CD8-positive, alpha-beta memory T cell (primary cell): ENCODE data around the gene ELF3. TPM values are rescaled to one million over a fixed set of nuclear protein-coding genes. Genes with fewer than 3 reads are reported as not detected.
"Not testable (repeated sequence)": the region's sequence is repeated elsewhere in the genome, so short reads cannot be mapped to it uniquely, and the experiment has no call there.

Experiments
- CTCF ChIA-PET: fragments of 350-600 bp; sonication (Branson Sonifier 250); formaldehyde crosslinking; loops from one replicate; lab custom pipeline; 2021; ENCODE audit warnings: antibody characterized with exemption; lab: Charles Lee
- POLR2A ChIA-PET: fragments of 350-600 bp; sonication (Branson Sonifier 250); formaldehyde crosslinking; loops from one replicate; lab custom pipeline; 2021; ENCODE audit warnings: antibody characterized with exemption; lab: Charles Lee
- DNase-seq, 5 donors: peaks; one replicate each; pipeline versions ENCODE4 v3.0.0 to v3.0.0-alpha.2; 2020 to 2022; ENCODE audit warnings: mixed read lengths in 1 of 5
- H3K27ac ChIP-seq: one replicate; pipeline ENCODE4 v1.7.0; 2013; ENCODE audit warnings: low read depth, mild to moderate bottlenecking, low read length, moderate library complexity
- H3K27me3 ChIP-seq: 2 replicates; pipeline ENCODE4 v1.7.0; 2013; ENCODE audit warnings: low read length, mild to moderate bottlenecking; ENCODE audit not compliant: insufficient read depth, poor library complexity, severe bottlenecking
- H3K36me3 ChIP-seq: 2 replicates; pipeline ENCODE4 v1.7.0; 2013; ENCODE audit warnings: mild to moderate bottlenecking, low read length, moderate library complexity; ENCODE audit not compliant: insufficient read depth
- H3K4me1 ChIP-seq: 2 replicates; pipeline ENCODE4 v1.7.0; 2013; ENCODE audit warnings: mild to moderate bottlenecking, low read length, moderate library complexity; ENCODE audit not compliant: insufficient read depth
- H3K4me3 ChIP-seq: 2 replicates; pipeline ENCODE4 v1.7.0; 2013; ENCODE audit warnings: mild to moderate bottlenecking, low read length
- H3K9me3 ChIP-seq: 2 replicates; pipeline ENCODE4 v1.7.0; 2013; ENCODE audit warnings: mild to moderate bottlenecking, low read length
- H3K27ac Mint-ChIP-seq, 8 donors: one replicate each; pipeline ENCODE4 v1.8.0; 2020 to 2021; ENCODE audit warnings: mixed read lengths in 8 of 8, mild to moderate bottlenecking in 6 of 8, inconsistent platforms in 3 of 8, moderate library complexity in 3 of 8
- H3K27me3 Mint-ChIP-seq, 2 donors: one replicate each; pipeline ENCODE4 v1.8.0; 2020 to 2021; ENCODE audit warnings: mixed read lengths in 2 of 2, mild to moderate bottlenecking in 1 of 2, moderate library complexity in 1 of 2
- H3K36me3 Mint-ChIP-seq, 3 donors: one replicate each; pipeline ENCODE4 v1.8.0; 2020 to 2021; ENCODE audit warnings: mixed read lengths in 3 of 3, inconsistent platforms in 1 of 3, mild to moderate bottlenecking in 1 of 3
- H3K4me1 Mint-ChIP-seq, 3 donors: one replicate each; pipeline ENCODE4 v1.8.0; 2020 to 2021; ENCODE audit warnings: mixed read lengths in 3 of 3, inconsistent platforms in 1 of 3, mild to moderate bottlenecking in 1 of 3
- H3K4me3 Mint-ChIP-seq, 7 donors: one replicate each; pipeline ENCODE4 v1.8.0; 2020 to 2021; ENCODE audit warnings: mixed read lengths in 7 of 7, mild to moderate bottlenecking in 6 of 7, moderate library complexity in 4 of 7, inconsistent platforms in 2 of 7
- H3K9me3 Mint-ChIP-seq, 5 donors: one replicate each; pipeline ENCODE4 v1.8.0; 2020 to 2022; ENCODE audit warnings: mixed read lengths in 5 of 5, mild to moderate bottlenecking in 3 of 5, moderate library complexity in 2 of 5, inconsistent platforms in 1 of 5
- polyA plus RNA-seq: library from polyadenylated mRNA; unstranded; fragments of 300-500 nt; fragmentation: Illumina TruSeq; gene quantifications from one replicate; pipeline ENCODE4 v1.2.3, GENCODE V29; 2021
- total RNA-seq, 2 experiments: library from RNA; stranded (reverse); gene quantifications; one replicate each; pipeline ENCODE4 v1.2.3, GENCODE V29; 2021

Gene ELF3
- total and polyA plus RNA-seq, 3 experiments from 2014 or later: 0.11 to 0.26 TPM; not detected in 1

DNA sequence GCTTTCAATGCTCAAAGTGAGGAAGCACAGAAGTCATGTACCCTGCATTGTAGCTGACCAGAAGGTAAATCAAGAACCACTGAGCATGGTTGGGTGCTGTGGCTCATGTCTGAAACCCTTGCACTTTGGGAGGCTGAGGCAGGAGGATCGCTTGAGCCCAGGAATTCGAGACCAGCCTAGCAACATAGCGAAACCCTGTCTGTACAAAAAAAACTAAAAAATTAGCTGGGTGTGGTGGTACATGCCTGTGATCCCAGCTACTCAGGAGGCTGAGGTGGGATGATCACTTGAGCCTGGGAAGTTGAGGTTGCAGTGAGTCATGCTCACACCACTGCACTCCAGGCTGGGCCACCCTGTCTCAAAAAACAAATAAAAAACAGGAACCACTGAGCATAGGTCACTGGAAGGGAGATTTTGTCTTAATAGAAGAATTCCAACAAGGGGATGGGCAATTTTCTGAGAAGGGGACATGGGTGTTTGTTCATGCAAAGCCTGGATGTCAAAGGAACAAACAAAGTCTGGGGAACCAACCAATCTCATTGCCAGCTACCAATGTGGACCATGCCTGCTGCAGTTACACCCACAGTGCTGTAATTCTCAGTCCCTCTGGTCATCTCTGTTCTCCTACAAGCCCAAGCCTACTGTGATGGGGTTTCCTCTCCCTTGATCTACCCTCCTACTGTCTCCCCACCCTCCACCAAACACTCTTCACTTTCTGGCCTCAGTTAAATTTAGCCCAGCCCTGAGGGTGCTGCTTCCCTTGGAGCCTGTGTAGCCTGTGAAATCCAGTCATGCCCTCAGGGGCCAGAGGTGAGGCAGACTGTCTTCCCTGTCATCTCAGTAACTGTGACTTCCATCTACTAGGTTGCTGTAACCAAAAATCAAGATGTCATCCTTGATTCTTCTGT, 47.9 kb downstream of the ELF3 start:
- peak overlapping the region in 1 of 8 donors; percentile 23 for H3K27ac Mint-ChIP-seq
- CTCF ChIA-PET: no interaction called here

DNA sequence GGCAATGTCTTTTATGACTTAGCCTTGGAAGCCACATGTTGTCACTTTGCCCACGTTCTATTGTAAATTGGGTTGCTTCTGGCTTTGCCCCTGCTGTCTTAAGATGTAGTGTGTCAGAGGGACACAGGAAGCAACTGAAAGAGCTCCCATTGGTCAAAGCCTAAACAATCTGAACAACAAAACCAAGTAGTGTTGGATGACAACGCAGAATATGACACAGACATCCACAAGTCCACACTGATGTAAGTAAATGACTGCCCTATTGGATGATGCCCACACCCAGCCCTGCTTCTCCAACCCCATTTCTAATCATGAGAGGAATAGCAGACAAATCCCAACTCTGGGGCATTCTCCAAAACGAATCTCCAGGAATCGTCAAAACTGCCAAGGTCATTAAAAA, 50.7 kb downstream of the ELF3 start:
- Mint-ChIP-seq H3K36me3 (no peaks in the 10 kb centered on the region), H3K27me3 (peaks cover 9 to 23% of the 10 kb centered on the region in 2 donors), H3K4me3 (no peak overlapping the region), H3K9me3 (no peaks in the 10 kb centered on the region), H3K4me1 (no peaks in the 10 kb centered on the region), H3K27ac (no peak overlapping the region)
- ChIA-PET POLR2A (no interaction called here), CTCF (no interaction called here)
- Histone ChIP-seq H3K9me3 (no peaks in the 10 kb centered on the region), H3K27ac (no peak overlapping the region), H3K4me3 (no peak overlapping the region), H3K36me3 (no peaks in the 10 kb centered on the region), H3K27me3 (no peaks in the 10 kb centered on the region), H3K4me1 (no peaks in the 10 kb centered on the region)
- no peak for DNase-seq

More for the DNA sequence above, 47.9 kb downstream of the ELF3 start:
- Mint-ChIP-seq H3K9me3 (no peaks in the 10 kb centered on the region), H3K36me3 (no peaks in the 10 kb centered on the region), H3K4me1 (no peaks in the 10 kb centered on the region), H3K27me3 (peaks cover 9 to 29% of the 10 kb centered on the region in 2 donors), H3K4me3 (no peak overlapping the region)
- H3K4me3 ChIP-seq: no peak overlapping the region
- no peaks in the 10 kb centered on the region for H3K36me3 ChIP-seq
- no peaks in the 10 kb centered on the region for H3K4me1 ChIP-seq
- H3K27ac ChIP-seq: peak overlapping the region; percentile 17
- no peaks in the 10 kb centered on the region for H3K27me3 ChIP-seq
- no peaks in the 10 kb centered on the region for H3K9me3 ChIP-seq
- no peak for DNase-seq
- POLR2A ChIA-PET: no interaction called here

DNA sequence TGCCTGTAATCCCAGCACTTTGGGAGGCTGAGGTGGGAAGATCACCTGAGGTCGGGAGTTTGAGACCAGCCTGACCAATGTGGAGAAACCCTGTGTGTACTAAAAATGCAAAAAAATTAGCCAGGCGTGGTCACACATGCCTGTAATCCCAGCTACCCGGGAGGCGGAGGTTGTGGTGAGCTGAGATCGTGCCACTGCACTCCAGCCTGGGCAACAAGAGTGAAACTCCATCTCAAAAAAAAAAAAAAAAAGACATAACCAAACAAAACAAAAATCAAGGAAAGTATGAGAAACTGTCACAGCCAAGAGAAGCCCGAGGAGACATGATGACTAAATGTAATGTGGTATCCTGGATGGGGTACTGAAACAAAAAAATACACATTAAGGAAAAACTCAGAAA, 51.4 kb downstream of the ELF3 start:
- POLR2A ChIA-PET, H3K4me1 Mint-ChIP-seq, DNase-seq, H3K4me3 Mint-ChIP-seq, H3K4me1 ChIP-seq, H3K27me3 ChIP-seq, CTCF ChIA-PET, H3K27ac Mint-ChIP-seq, H3K36me3 ChIP-seq, H3K4me3 ChIP-seq, H3K9me3 ChIP-seq, H3K9me3 Mint-ChIP-seq, H3K27ac ChIP-seq, H3K36me3 Mint-ChIP-seq: not testable (repeated sequence)
- H3K27me3 Mint-ChIP-seq: peaks cover 11 to 22% of the 10 kb centered on the region in 2 donors

DNA sequence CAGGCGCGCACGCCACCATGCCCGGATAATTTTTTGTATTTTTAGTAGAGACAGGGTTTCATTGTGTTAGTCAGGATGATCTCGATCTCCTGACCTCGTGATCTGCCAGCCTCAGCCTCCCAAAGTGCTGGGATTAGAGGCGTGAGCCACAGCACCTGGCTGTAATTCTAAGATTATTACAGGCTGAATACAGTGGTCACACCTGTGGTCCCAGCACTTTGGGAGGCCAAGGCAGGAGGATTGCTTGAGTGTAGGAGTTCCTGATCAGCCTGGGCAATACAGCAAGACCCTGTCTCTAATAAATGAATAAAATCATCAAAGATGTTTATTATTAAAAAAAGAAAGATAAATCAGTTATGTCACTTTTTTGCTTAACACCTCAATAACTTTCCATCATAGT, 52.2 kb downstream of the ELF3 start:
- H3K4me1 Mint-ChIP-seq, H3K4me3 Mint-ChIP-seq, H3K4me3 ChIP-seq, H3K9me3 Mint-ChIP-seq, H3K36me3 Mint-ChIP-seq, CTCF ChIA-PET, H3K27ac Mint-ChIP-seq, H3K27ac ChIP-seq, H3K9me3 ChIP-seq, H3K36me3 ChIP-seq, H3K4me1 ChIP-seq, DNase-seq, H3K27me3 ChIP-seq: not testable (repeated sequence)
- peaks cover 5 to 22% of the 10 kb centered on the region in 2 donors for H3K27me3 Mint-ChIP-seq
- POLR2A ChIA-PET: interaction anchor here (0.6 kb wide), 1 partner anchor 13 kb away, joined by 3 read pairs; no protein-coding TSS in a partner anchor

DNA sequence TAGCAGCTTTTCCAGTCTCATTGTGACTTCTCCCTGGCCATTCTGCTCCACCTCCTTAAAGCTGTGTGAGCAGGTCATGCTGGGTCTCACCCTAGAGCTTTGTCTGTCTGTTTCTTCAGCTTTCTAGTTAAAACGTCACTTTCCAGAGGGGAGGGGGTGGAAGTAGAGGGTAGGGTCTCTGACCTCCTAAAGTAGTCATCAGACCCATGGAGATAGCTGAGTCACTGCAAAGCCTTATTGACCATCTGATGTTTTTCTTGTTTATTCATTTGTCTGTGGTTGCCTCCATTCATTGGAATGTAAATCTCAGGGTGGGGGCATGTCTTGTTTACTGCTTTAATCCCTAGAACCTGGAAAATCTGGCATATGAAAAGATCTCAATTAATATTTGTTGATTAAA, 52.7 kb downstream of the ELF3 start:
- no peak overlapping the region for H3K4me3 Mint-ChIP-seq

DNA sequence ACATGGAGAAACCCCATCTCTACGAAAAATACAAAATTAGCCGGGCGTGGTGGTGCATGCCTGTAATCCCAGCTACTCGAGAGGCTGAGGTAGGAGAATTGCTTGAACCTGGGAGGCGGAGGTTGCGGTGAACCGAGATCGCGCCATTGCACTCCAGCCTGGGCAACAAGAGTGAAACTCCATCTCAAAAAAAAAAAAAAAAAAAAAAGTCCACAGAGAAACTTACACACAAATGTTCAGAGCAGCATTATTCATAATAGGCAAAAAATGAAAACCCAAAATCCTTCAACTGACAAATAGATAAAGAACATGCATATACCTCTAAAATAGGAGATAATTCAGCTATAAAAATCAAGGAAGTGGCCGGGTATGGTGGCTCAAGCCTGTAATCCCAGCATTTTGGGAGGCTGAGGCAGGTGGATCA, 54.5 kb downstream of the ELF3 start:
- H3K27ac Mint-ChIP-seq, H3K4me1 ChIP-seq, H3K4me3 ChIP-seq, H3K27me3 ChIP-seq, POLR2A ChIA-PET, H3K4me1 Mint-ChIP-seq, DNase-seq, H3K36me3 Mint-ChIP-seq, H3K9me3 Mint-ChIP-seq, CTCF ChIA-PET, H3K9me3 ChIP-seq, H3K4me3 Mint-ChIP-seq, H3K36me3 ChIP-seq: not testable (repeated sequence)
- peaks cover 6 to 17% of the 10 kb centered on the region in 2 donors for H3K27me3 Mint-ChIP-seq
- H3K27ac ChIP-seq: peak overlapping the region; percentile 48

More for the DNA sequence above, 52.7 kb downstream of the ELF3 start:
- Mint-ChIP-seq H3K27ac (no peak overlapping the region), H3K4me1 (no peaks in the 10 kb centered on the region), H3K27me3 (peaks cover 5 to 22% of the 10 kb centered on the region in 2 donors), H3K36me3 (no peaks in the 10 kb centered on the region), H3K9me3 (peaks cover 0 to 2% (median 0%) of the 10 kb centered on the region in 5 donors)
- ChIA-PET POLR2A (interaction anchor here (0.6 kb wide), 1 partner anchor 12 kb away, joined by 3 read pairs; no protein-coding TSS in a partner anchor), CTCF (no interaction called here)
- no peak overlapping the region for H3K4me3 ChIP-seq
- H3K27ac ChIP-seq: no peak overlapping the region
- H3K4me1 ChIP-seq: no peaks in the 10 kb centered on the region
- H3K27me3 ChIP-seq: no peaks in the 10 kb centered on the region
- no peak for DNase-seq
- H3K9me3 ChIP-seq: no peaks in the 10 kb centered on the region
- H3K36me3 ChIP-seq: no peaks in the 10 kb centered on the region

Other genes with a start within 250 kb of the ELF3 start
- 10 to 100 TPM; 65.2 to 71.2 TPM for gene IPO9, start 181.4 kb upstream of the ELF3 start, total RNA-seq
- 27.8 TPM for gene IPO9, start 181.4 kb upstream of the ELF3 start, polyA plus RNA-seq
- gene SHISA4, start 121.7 kb upstream of the ELF3 start, total RNA-seq: under 1 TPM; 0.24 to 0.88 TPM
- gene SHISA4, start 121.7 kb upstream of the ELF3 start, polyA plus RNA-seq: 0.41 TPM
- not detected for gene LMOD1, start 64.0 kb upstream of the ELF3 start, total RNA-seq
- gene LMOD1, start 64.0 kb upstream of the ELF3 start, polyA plus RNA-seq: not detected
- gene TIMM17A, start 55.1 kb upstream of the ELF3 start, total RNA-seq: 100 to 1,000 TPM; 120 to 130 TPM
- gene TIMM17A, start 55.1 kb upstream of the ELF3 start, polyA plus RNA-seq: 31.5 TPM
- 10 to 100 TPM; 30.5 to 33.2 TPM for gene RNPEP, start 27.9 kb upstream of the ELF3 start, total RNA-seq
- gene RNPEP, start 27.9 kb upstream of the ELF3 start, polyA plus RNA-seq: 36.3 TPM
- gene GPR37L1, start 112.3 kb downstream of the ELF3 start, total RNA-seq: not detected
- 0.08 TPM for gene GPR37L1, start 112.3 kb downstream of the ELF3 start, polyA plus RNA-seq
- 10 to 100 TPM; 50.2 to 51.4 TPM for gene ARL8A, start 134.2 kb downstream of the ELF3 start, total RNA-seq
- 12.3 TPM for gene ARL8A, start 134.2 kb downstream of the ELF3 start, polyA plus RNA-seq
- gene PTPN7, start 150.0 kb downstream of the ELF3 start, total RNA-seq: 100 to 1,000 TPM; 446 to 449 TPM
- 91.4 TPM for gene PTPN7, start 150.0 kb downstream of the ELF3 start, polyA plus RNA-seq
- gene LGR6, start 183.2 kb downstream of the ELF3 start, total RNA-seq: under 1 TPM; 0.40 to 0.53 TPM
- 3.1 TPM for gene LGR6, start 183.2 kb downstream of the ELF3 start, polyA plus RNA-seq